HFF-Myc (cell line): ENCODE measurements around the gene SLC5A12.

Experiments
- DNase-seq: peaks from one replicate; pipeline ENCODE4 v3.0.0-alpha.2; 2011; ENCODE audit warnings: low read depth; ENCODE audit errors: extremely low read depth
- H3K4me3 ChIP-seq: replicated peaks from 2 replicates; pipeline ENCODE4 v1.5.1; 2011; ENCODE audit warnings: low read depth, mild to moderate bottlenecking, control low read depth, low read length
- TF ChIP-seq, protein P1 (sequence below): IDR thresholded peaks from 2 replicates; pipeline ENCODE4 v1.5.1; 2012; ENCODE audit warnings: mild to moderate bottlenecking, low read depth, low read length, control low read depth; ENCODE audit errors: missing control alignments

Gene SLC5A12

GRCh38 chr11:26622181-26622580, 99.7 kb downstream of the SLC5A12 start:
- no peak for DNase-seq

GRCh38 chr11:26621132-26621531, 100.7 kb downstream of the SLC5A12 start:
- no peak overlapping the region for H3K4me3 ChIP-seq
- TF ChIP-seq, protein P1, sequence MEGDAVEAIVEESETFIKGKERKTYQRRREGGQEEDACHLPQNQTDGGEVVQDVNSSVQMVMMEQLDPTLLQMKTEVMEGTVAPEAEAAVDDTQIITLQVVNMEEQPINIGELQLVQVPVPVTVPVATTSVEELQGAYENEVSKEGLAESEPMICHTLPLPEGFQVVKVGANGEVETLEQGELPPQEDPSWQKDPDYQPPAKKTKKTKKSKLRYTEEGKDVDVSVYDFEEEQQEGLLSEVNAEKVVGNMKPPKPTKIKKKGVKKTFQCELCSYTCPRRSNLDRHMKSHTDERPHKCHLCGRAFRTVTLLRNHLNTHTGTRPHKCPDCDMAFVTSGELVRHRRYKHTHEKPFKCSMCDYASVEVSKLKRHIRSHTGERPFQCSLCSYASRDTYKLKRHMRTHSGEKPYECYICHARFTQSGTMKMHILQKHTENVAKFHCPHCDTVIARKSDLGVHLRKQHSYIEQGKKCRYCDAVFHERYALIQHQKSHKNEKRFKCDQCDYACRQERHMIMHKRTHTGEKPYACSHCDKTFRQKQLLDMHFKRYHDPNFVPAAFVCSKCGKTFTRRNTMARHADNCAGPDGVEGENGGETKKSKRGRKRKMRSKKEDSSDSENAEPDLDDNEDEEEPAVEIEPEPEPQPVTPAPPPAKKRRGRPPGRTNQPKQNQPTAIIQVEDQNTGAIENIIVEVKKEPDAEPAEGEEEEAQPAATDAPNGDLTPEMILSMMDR, result no peak
- DNase-seq, result peak; percentile 16

More at GRCh38 chr11:26622181-26622580, 99.7 kb downstream of the SLC5A12 start:
- TF ChIP-seq, protein P1, result no peak
- H3K4me3 ChIP-seq, result no peak overlapping the region

- TF ChIP-seq, protein P1, result no peak
- no peak overlapping the region for H3K4me3 ChIP-seq
- no peak for DNase-seq
Observed at GRCh38 chr11:26620282-26621045, 101.4 kb downstream of the SLC5A12 start.

- TF ChIP-seq, protein P1, result no peak
- no peak for DNase-seq
- no peak overlapping the region for H3K4me3 ChIP-seq
Observed at GRCh38 chr11:26618441-26618840, 103.4 kb downstream of the SLC5A12 start.
